ENCODE results near the gene TUBA8.

Gene TUBA8

GRCh38 chr22:18145676-18146388, 35.2 kb downstream of the TUBA8 start:
- no peak overlapping the region for H3K4me2 ChIP-seq (ENCODE audit: low read length)
- no peaks in the 10 kb centered on the region for H3K9me3 ChIP-seq (ENCODE audit: low read length)
- no peaks in the 10 kb centered on the region for H4K20me1 ChIP-seq (ENCODE audit: insufficient read depth, low read length)
- TF ChIP-seq EZH2 (IDR thresholded peaks at IDR 0.05; ENCODE audit: borderline replicate concordance, low read length) (no peak), CTCF (IDR thresholded peaks at IDR 0.05; ENCODE audit: low read length) (no peak)
- H3K9ac ChIP-seq (ENCODE audit: low read length): no peak overlapping the region
- H3K36me3 ChIP-seq (ENCODE audit: insufficient read depth, low read length): no peaks in the 10 kb centered on the region
- H3K4me3 ChIP-seq (ENCODE audit: low read depth, low read length, poor library complexity, severe bottlenecking): no peak overlapping the region
- H3F3A ChIP-seq (ENCODE audit: insufficient read depth, low read length): no peaks in the 10 kb centered on the region
- no peaks in the 10 kb centered on the region for H3K79me2 ChIP-seq (ENCODE audit: insufficient read depth, low read length)
- H3K9me2 ChIP-seq (ENCODE audit: low read depth, low read length): no peaks in the 10 kb centered on the region
- no peaks in the 10 kb centered on the region for H3K27me3 ChIP-seq (ENCODE audit: insufficient read depth, low read length)
- H2AFZ ChIP-seq (ENCODE audit: low read length): no peak overlapping the region
- H3K4me1 ChIP-seq (ENCODE audit: insufficient read depth, low read length, severe bottlenecking): peaks cover 4% of the 10 kb centered on the region
- H3K27ac ChIP-seq (ENCODE audit: low read depth, low read length, poor library complexity, severe bottlenecking): no peak overlapping the region

- peaks cover 4% of the 10 kb centered on the region for H3K4me1 ChIP-seq (ENCODE audit: insufficient read depth, low read length, severe bottlenecking)
- no peaks in the 10 kb centered on the region for H3F3A ChIP-seq (ENCODE audit: insufficient read depth, low read length)
- no peak overlapping the region for H3K27ac ChIP-seq (ENCODE audit: low read depth, low read length, poor library complexity, severe bottlenecking)
- no peak overlapping the region for H2AFZ ChIP-seq (ENCODE audit: low read length)
- TF ChIP-seq CTCF (IDR thresholded peaks at IDR 0.05; ENCODE audit: low read length): no peak
- no peak for TF ChIP-seq EZH2 (IDR thresholded peaks at IDR 0.05; ENCODE audit: borderline replicate concordance, low read length)
- H3K27me3 ChIP-seq (ENCODE audit: insufficient read depth, low read length): no peaks in the 10 kb centered on the region
- no peak overlapping the region for H3K9ac ChIP-seq (ENCODE audit: low read length)
- no peak overlapping the region for H3K4me2 ChIP-seq (ENCODE audit: low read length)
- no peaks in the 10 kb centered on the region for H3K79me2 ChIP-seq (ENCODE audit: insufficient read depth, low read length)
- no peak overlapping the region for H3K4me3 ChIP-seq (ENCODE audit: low read depth, low read length, poor library complexity, severe bottlenecking)
- H3K9me3 ChIP-seq (ENCODE audit: low read length): no peaks in the 10 kb centered on the region
- no peaks in the 10 kb centered on the region for H3K9me2 ChIP-seq (ENCODE audit: low read depth, low read length)
- H4K20me1 ChIP-seq (ENCODE audit: insufficient read depth, low read length): no peaks in the 10 kb centered on the region
- no peaks in the 10 kb centered on the region for H3K36me3 ChIP-seq (ENCODE audit: insufficient read depth, low read length)
Measured at GRCh38 chr22:18146389-18146753, 35.8 kb downstream of the TUBA8 start.

- Histone ChIP-seq H3K9ac (ENCODE audit: low read length) (no peak overlapping the region), H3K4me2 (ENCODE audit: low read length) (no peak overlapping the region), H3K4me3 (ENCODE audit: low read depth, low read length, poor library complexity, severe bottlenecking) (no peak overlapping the region), H3K27me3 (ENCODE audit: insufficient read depth, low read length) (no peaks in the 10 kb centered on the region), H4K20me1 (ENCODE audit: insufficient read depth, low read length) (no peaks in the 10 kb centered on the region), H3K27ac (ENCODE audit: low read depth, low read length, poor library complexity, severe bottlenecking) (no peak overlapping the region), H3K79me2 (ENCODE audit: insufficient read depth, low read length) (no peaks in the 10 kb centered on the region), H3K9me3 (ENCODE audit: low read length) (no peaks in the 10 kb centered on the region), H2AFZ (ENCODE audit: low read length) (no peak overlapping the region), H3K9me2 (ENCODE audit: low read depth, low read length) (no peaks in the 10 kb centered on the region), H3K4me1 (ENCODE audit: insufficient read depth, low read length, severe bottlenecking) (peaks cover 4% of the 10 kb centered on the region), H3K36me3 (ENCODE audit: insufficient read depth, low read length) (no peaks in the 10 kb centered on the region), H3F3A (ENCODE audit: insufficient read depth, low read length) (no peaks in the 10 kb centered on the region)
- TF ChIP-seq CTCF (IDR thresholded peaks at IDR 0.05; ENCODE audit: low read length) (no peak), EZH2 (IDR thresholded peaks at IDR 0.05; ENCODE audit: borderline replicate concordance, low read length) (no peak)
Measured at GRCh38 chr22:18147791-18148190, 37.2 kb downstream of the TUBA8 start.
